OCI-LY1 (cell line): ENCODE measurements around the gene VSIG10.

Experiments
- EZH2 ChIP-seq: fragments of 200-600 bp; sonication (generic), shearing (Covaris generic); IDR thresholded peaks from 2 replicates; pipeline ENCODE4 v1.8.0; 2017; ENCODE audit warnings: borderline replicate concordance, mixed run types, mild to moderate bottlenecking, antibody characterized with exemption, low read length, moderate library complexity, mixed read lengths
- TF ChIP-seq, protein P1 (sequence below): fragments of 200-600 bp; sonication (generic), shearing (Covaris generic); IDR thresholded peaks from 2 replicates; pipeline ENCODE4 v1.5.1; 2017; ENCODE audit warnings: mild to moderate bottlenecking, antibody characterized with exemption, low read length, moderate library complexity, mixed read lengths

- TF ChIP-seq, protein P1, sequence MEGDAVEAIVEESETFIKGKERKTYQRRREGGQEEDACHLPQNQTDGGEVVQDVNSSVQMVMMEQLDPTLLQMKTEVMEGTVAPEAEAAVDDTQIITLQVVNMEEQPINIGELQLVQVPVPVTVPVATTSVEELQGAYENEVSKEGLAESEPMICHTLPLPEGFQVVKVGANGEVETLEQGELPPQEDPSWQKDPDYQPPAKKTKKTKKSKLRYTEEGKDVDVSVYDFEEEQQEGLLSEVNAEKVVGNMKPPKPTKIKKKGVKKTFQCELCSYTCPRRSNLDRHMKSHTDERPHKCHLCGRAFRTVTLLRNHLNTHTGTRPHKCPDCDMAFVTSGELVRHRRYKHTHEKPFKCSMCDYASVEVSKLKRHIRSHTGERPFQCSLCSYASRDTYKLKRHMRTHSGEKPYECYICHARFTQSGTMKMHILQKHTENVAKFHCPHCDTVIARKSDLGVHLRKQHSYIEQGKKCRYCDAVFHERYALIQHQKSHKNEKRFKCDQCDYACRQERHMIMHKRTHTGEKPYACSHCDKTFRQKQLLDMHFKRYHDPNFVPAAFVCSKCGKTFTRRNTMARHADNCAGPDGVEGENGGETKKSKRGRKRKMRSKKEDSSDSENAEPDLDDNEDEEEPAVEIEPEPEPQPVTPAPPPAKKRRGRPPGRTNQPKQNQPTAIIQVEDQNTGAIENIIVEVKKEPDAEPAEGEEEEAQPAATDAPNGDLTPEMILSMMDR, result no peak
- TF ChIP-seq EZH2, result no peak
These were observed 68.4 kb downstream of the VSIG10 start for GRCh38 chr12:118035190-118036041.
